CD4-positive, alpha-beta memory T cell (primary cell): ENCODE data around the gene PHC2. TPM values are rescaled to one million over a fixed set of nuclear protein-coding genes. Genes with fewer than 3 reads are reported as not detected.

Experiments
- CTCF ChIA-PET: fragments of 350-600 bp; sonication (Branson Sonifier 250); formaldehyde crosslinking; loops from one replicate; lab custom pipeline; 2021; ENCODE audit warnings: inconsistent platforms; ENCODE audit not compliant: partially characterized antibody; lab: Charles Lee
- POLR2A ChIA-PET: fragments of 350-600 bp; sonication (Branson Sonifier 250); formaldehyde crosslinking; loops from one replicate; lab custom pipeline; 2021; ENCODE audit not compliant: partially characterized antibody; lab: Charles Lee
- DNase-seq, 5 donors: peaks; one replicate each; pipeline versions ENCODE4 v3.0.0 to v3.0.0-alpha.2; 2020 to 2022; ENCODE audit warnings: mixed read lengths in 1 of 5
- H3K27ac ChIP-seq: one replicate; pipeline ENCODE4 v1.7.0; 2013; ENCODE audit warnings: low read depth, low read length
- H3K27me3 ChIP-seq: 2 replicates; pipeline ENCODE4 v1.7.0; 2013; ENCODE audit warnings: mild to moderate bottlenecking, low read length, moderate library complexity; ENCODE audit not compliant: insufficient read depth
- H3K36me3 ChIP-seq: 2 replicates; pipeline ENCODE4 v1.7.0; 2013; ENCODE audit warnings: mild to moderate bottlenecking, low read length, moderate library complexity; ENCODE audit not compliant: insufficient read depth
- H3K4me1 ChIP-seq: 2 replicates; pipeline ENCODE4 v1.7.0; 2013; ENCODE audit warnings: mild to moderate bottlenecking, low read length, moderate library complexity; ENCODE audit not compliant: insufficient read depth
- H3K4me3 ChIP-seq, 2 donors: one replicate each; pipeline ENCODE4 v1.7.0; 2013; ENCODE audit warnings: low read length in 2 of 2, mild to moderate bottlenecking in 1 of 2
- H3K9me3 ChIP-seq, 2 donors: one replicate each; pipeline ENCODE4 v1.7.0; 2013; ENCODE audit warnings: low read length in 2 of 2, control low read depth in 1 of 2; ENCODE audit not compliant: control insufficient read depth in 1 of 2
- H3K27ac Mint-ChIP-seq, 7 donors: one replicate each; pipeline ENCODE4 v1.8.0; 2020 to 2021; ENCODE audit warnings: mixed read lengths in 7 of 7, mild to moderate bottlenecking in 6 of 7, inconsistent platforms in 3 of 7, moderate library complexity in 3 of 7
- H3K27me3 Mint-ChIP-seq, 2 donors: one replicate each; pipeline ENCODE4 v1.8.0; 2020 to 2021; ENCODE audit warnings: mixed read lengths in 2 of 2
- H3K36me3 Mint-ChIP-seq, 2 donors: one replicate each; pipeline ENCODE4 v1.8.0; 2020 to 2021; ENCODE audit warnings: mixed read lengths in 2 of 2, inconsistent platforms in 1 of 2, mild to moderate bottlenecking in 1 of 2
- H3K4me1 Mint-ChIP-seq, 4 donors: one replicate each; pipeline ENCODE4 v1.8.0; 2020 to 2021; ENCODE audit warnings: mixed read lengths in 4 of 4, mild to moderate bottlenecking in 1 of 4
- H3K4me3 Mint-ChIP-seq, 8 donors: one replicate each; pipeline ENCODE4 v1.8.0; 2020 to 2021; ENCODE audit warnings: mixed read lengths in 8 of 8, mild to moderate bottlenecking in 7 of 8, moderate library complexity in 6 of 8, inconsistent platforms in 3 of 8
- H3K9me3 Mint-ChIP-seq, 8 donors: one replicate each; pipeline ENCODE4 v1.8.0; 2020 to 2021; ENCODE audit warnings: mixed read lengths in 8 of 8, mild to moderate bottlenecking in 5 of 8, inconsistent platforms in 3 of 8, moderate library complexity in 1 of 8
- intact Hi-C: fragments of 100-400 bp; cut with micrococcal nuclease; formaldehyde crosslinking; loops from one replicate; pipeline ENCODE4 v1.15.1; 2023
- polyA plus RNA-seq, 2 donors: library from polyadenylated mRNA; unstranded; fragments of 300-500 nt; fragmentation: Illumina TruSeq; gene quantifications; one replicate each; pipeline ENCODE4 v1.2.3, GENCODE V29; 2021
- total RNA-seq, 2 experiments: library from RNA; stranded (reverse); gene quantifications; one replicate each; pipeline ENCODE4 v1.2.3, GENCODE V29; 2021

The PHC2 gene
- total and polyA plus RNA-seq, 4 experiments from 2014 or later, result 11.3 to 35.6 (median 30.4) TPM

- Histone ChIP-seq H3K36me3 (no peaks in the 10 kb centered on the region), H3K4me3 (peak overlapping the region in 1 of 2 donors; percentile 66), H3K27me3 (no peaks in the 10 kb centered on the region), H3K4me1 (peaks cover 47% of the 10 kb centered on the region), H3K9me3 (no peaks in the 10 kb centered on the region), H3K27ac (no peak overlapping the region)
- H3K4me3 Mint-ChIP-seq, result peak overlapping the region; percentile 81 to 98 (median 95)
- ChIA-PET POLR2A (interaction anchor here (1.2 to 3.1 kb wide), 3 partner anchors 9 to 221 kb away, joined by 3 to 17 read pairs (median 12); partner anchors contain the start of gene TRIM62), CTCF (interaction anchor here (1.2 kb wide), 1 partner anchor 20 kb away, joined by 3 read pairs; no protein-coding TSS in a partner anchor)
- no peak for DNase-seq
- intact Hi-C loops, result loop anchor here (2.0 to 5.0 kb wide), 3 partner anchors 51 to 697 kb away; partner anchors contain the start of genes RBBP4 and ZBTB8OS
- H3K9me3 Mint-ChIP-seq, result no peaks in the 10 kb centered on the region
- peaks cover 4 to 21% of the 10 kb centered on the region in 2 donors for H3K36me3 Mint-ChIP-seq
- H3K27ac Mint-ChIP-seq, result peak overlapping the region in 6 of 7 donors; percentile 77 to 98 (median 86)
- no peaks in the 10 kb centered on the region for H3K27me3 Mint-ChIP-seq
- H3K4me1 Mint-ChIP-seq, result peaks cover 27 to 67% (median 49%) of the 10 kb centered on the region in 4 donors
Observed at GRCh38 chr1:33348194-33348593, 82.7 kb downstream of the PHC2 start.

GRCh38 chr1:33347650-33347992 is 83.3 kb downstream of the PHC2 start:
- no peaks in the 10 kb centered on the region for H3K27me3 Mint-ChIP-seq
- H3K36me3 Mint-ChIP-seq, result peaks cover 4 to 25% of the 10 kb centered on the region in 2 donors
- peak overlapping the region in 3 of 7 donors; percentile 61 to 77 (median 77) for H3K27ac Mint-ChIP-seq
- peaks cover 47% of the 10 kb centered on the region for H3K4me1 ChIP-seq
- peaks cover 29 to 70% (median 52%) of the 10 kb centered on the region in 4 donors for H3K4me1 Mint-ChIP-seq
- H3K4me3 ChIP-seq, result no peak overlapping the region
- no peak for DNase-seq
- H3K27ac ChIP-seq, result no peak overlapping the region
- ChIA-PET CTCF (interaction anchor here (1.2 kb wide), 1 partner anchor 21 kb away, joined by 3 read pairs; no protein-coding TSS in a partner anchor), POLR2A (interaction anchor here (1.2 to 3.1 kb wide), 2 partner anchors 8 to 220 kb away, joined by 3 to 17 read pairs; no protein-coding TSS in a partner anchor)
- H3K9me3 ChIP-seq, result no peaks in the 10 kb centered on the region
- intact Hi-C loops, result loop anchor here (5.0 kb wide), 2 partner anchors 50 to 220 kb away; no protein-coding TSS in a partner anchor
- no peaks in the 10 kb centered on the region for H3K27me3 ChIP-seq
- no peaks in the 10 kb centered on the region for H3K36me3 ChIP-seq
- no peaks in the 10 kb centered on the region for H3K9me3 Mint-ChIP-seq
- H3K4me3 Mint-ChIP-seq, result peak overlapping the region; percentile 27 to 95 (median 70)

GRCh38 chr1:33346927-33347649 is 83.8 kb downstream of the PHC2 start:
- H3K9me3 Mint-ChIP-seq, result no peaks in the 10 kb centered on the region

GRCh38 chr1:33346533-33346926 is 84.4 kb downstream of the PHC2 start:
- no peaks in the 10 kb centered on the region for H3K36me3 ChIP-seq
- no peak overlapping the region for H3K4me3 ChIP-seq
- H3K36me3 Mint-ChIP-seq, result peaks cover 4 to 25% of the 10 kb centered on the region in 2 donors
- DNase-seq, result no peak
- no peak overlapping the region for H3K27ac ChIP-seq
- H3K27ac Mint-ChIP-seq, result peak overlapping the region in 5 of 7 donors; percentile 40 to 77 (median 59)
- H3K4me1 Mint-ChIP-seq, result peaks cover 31 to 78% (median 55%) of the 10 kb centered on the region in 4 donors
- H3K9me3 ChIP-seq, result no peaks in the 10 kb centered on the region
- ChIA-PET CTCF (no interaction called here), POLR2A (no interaction called here)
- peak overlapping the region in 5 of 8 donors; percentile 58 to 95 (median 81) for H3K4me3 Mint-ChIP-seq
- no peaks in the 10 kb centered on the region for H3K27me3 Mint-ChIP-seq
- intact Hi-C loops, result loop anchor here (5.0 kb wide), 2 partner anchors 49 to 219 kb away; no protein-coding TSS in a partner anchor
- no peaks in the 10 kb centered on the region for H3K27me3 ChIP-seq
- H3K9me3 Mint-ChIP-seq, result no peaks in the 10 kb centered on the region
- peaks cover 47% of the 10 kb centered on the region for H3K4me1 ChIP-seq

More at GRCh38 chr1:33346927-33347649, 83.8 kb downstream of the PHC2 start:
- Histone ChIP-seq H3K4me1 (peaks cover 47% of the 10 kb centered on the region), H3K27ac (no peak overlapping the region), H3K4me3 (no peak overlapping the region), H3K36me3 (no peaks in the 10 kb centered on the region), H3K9me3 (no peaks in the 10 kb centered on the region), H3K27me3 (no peaks in the 10 kb centered on the region)
- no peak for DNase-seq
- intact Hi-C loops, result loop anchor here (5.0 kb wide), 2 partner anchors 50 to 220 kb away; no protein-coding TSS in a partner anchor
- Mint-ChIP-seq H3K4me1 (peaks cover 30 to 75% (median 55%) of the 10 kb centered on the region in 4 donors), H3K27me3 (no peaks in the 10 kb centered on the region), H3K27ac (peak overlapping the region; percentile 9 to 77 (median 61)), H3K36me3 (peaks cover 4 to 25% of the 10 kb centered on the region in 2 donors), H3K4me3 (peak overlapping the region; percentile 27 to 95 (median 70))
- ChIA-PET POLR2A (interaction anchor here (1.2 to 3.1 kb wide), 2 partner anchors 7 to 220 kb away, joined by 3 to 17 read pairs; no protein-coding TSS in a partner anchor), CTCF (no interaction called here)

- intact Hi-C loops, result loop anchor here (5.0 kb wide), 2 partner anchors 48 to 218 kb away; no protein-coding TSS in a partner anchor
- H3K4me1 Mint-ChIP-seq, result peaks cover 31 to 76% (median 55%) of the 10 kb centered on the region in 4 donors
- H3K4me3 ChIP-seq, result no peak overlapping the region
Observed at GRCh38 chr1:33344896-33345560, 85.9 kb downstream of the PHC2 start.

GRCh38 chr1:33343539-33343938 is 87.4 kb downstream of the PHC2 start:
- H3K4me3 Mint-ChIP-seq, result no peak overlapping the region
- H3K27ac Mint-ChIP-seq, result no peak overlapping the region
- no peaks in the 10 kb centered on the region for H3K27me3 ChIP-seq
- H3K4me1 Mint-ChIP-seq, result peaks cover 31 to 78% (median 61%) of the 10 kb centered on the region in 4 donors
- ChIA-PET CTCF (interaction anchor here (0.6 to 1.2 kb wide), 2 partner anchors 8 to 48 kb away, joined by 3 to 4 read pairs; no protein-coding TSS in a partner anchor), POLR2A (no interaction called here)
- H3K9me3 Mint-ChIP-seq, result no peaks in the 10 kb centered on the region
- H3K27ac ChIP-seq, result no peak overlapping the region
- no peak overlapping the region for H3K4me3 ChIP-seq
- H3K9me3 ChIP-seq, result no peaks in the 10 kb centered on the region
- H3K4me1 ChIP-seq, result peaks cover 49% of the 10 kb centered on the region
- H3K36me3 ChIP-seq, result no peaks in the 10 kb centered on the region
- peaks cover 4 to 26% of the 10 kb centered on the region in 2 donors for H3K36me3 Mint-ChIP-seq
- no peaks in the 10 kb centered on the region for H3K27me3 Mint-ChIP-seq
- intact Hi-C loops, result no loop called here
- DNase-seq, result no peak

More at GRCh38 chr1:33344896-33345560, 85.9 kb downstream of the PHC2 start:
- no peak overlapping the region for H3K4me3 Mint-ChIP-seq
- Histone ChIP-seq H3K27ac (no peak overlapping the region), H3K9me3 (no peaks in the 10 kb centered on the region), H3K36me3 (no peaks in the 10 kb centered on the region), H3K27me3 (no peaks in the 10 kb centered on the region), H3K4me1 (peaks cover 43% of the 10 kb centered on the region)
- no peak for DNase-seq
- peaks cover 4 to 30% of the 10 kb centered on the region in 2 donors for H3K36me3 Mint-ChIP-seq
- H3K27me3 Mint-ChIP-seq, result no peaks in the 10 kb centered on the region
- ChIA-PET CTCF (interaction anchor here (1.2 kb wide), 1 partner anchor 50 kb away, joined by 4 read pairs; no protein-coding TSS in a partner anchor), POLR2A (no interaction called here)
- no peak overlapping the region for H3K27ac Mint-ChIP-seq
- H3K9me3 Mint-ChIP-seq, result no peaks in the 10 kb centered on the region
